CD1c-positive myeloid dendritic cell (primary cell): ENCODE measurements around the gene NUP133.
"Not testable (repeated sequence)": the region's sequence is repeated elsewhere in the genome, so short reads cannot be mapped to it uniquely, and the experiment has no call there.

Experiments
- DNase-seq: peaks from one replicate; pipeline ENCODE4 v3.0.0-alpha.2; 2016; ENCODE audit errors: extremely low spot score

Gene NUP133

GRCh38 chr1:229420224-229420623 is 87.9 kb downstream of the NUP133 start:
- no peak for DNase-seq

GRCh38 chr1:229418586-229418985 is 89.6 kb downstream of the NUP133 start:
- DNase-seq, result not testable (repeated sequence)

- not testable (repeated sequence) for DNase-seq
Observed at GRCh38 chr1:229412810-229413209, 95.3 kb downstream of the NUP133 start.

GRCh38 chr1:229412056-229412455 is 96.1 kb downstream of the NUP133 start:
- no peak for DNase-seq

GRCh38 chr1:229411434-229412055 is 96.6 kb downstream of the NUP133 start:
- DNase-seq, result no peak

GRCh38 chr1:229410692-229411433 is 97.3 kb downstream of the NUP133 start:
- peak; percentile 41 for DNase-seq

- DNase-seq, result peak; percentile 26
Observed at GRCh38 chr1:229410370-229410691, 97.8 kb downstream of the NUP133 start.

GRCh38 chr1:229409616-229410369 is 98.3 kb downstream of the NUP133 start:
- DNase-seq, result no peak

- DNase-seq, result no peak
Observed at GRCh38 chr1:229408458-229409037, 99.6 kb downstream of the NUP133 start.

GRCh38 chr1:229407206-229408026 is 100.7 kb downstream of the NUP133 start:
- DNase-seq, result no peak

- DNase-seq, result no peak
Observed at GRCh38 chr1:229406798-229407197, 101.3 kb downstream of the NUP133 start.

- DNase-seq, result no peak
Observed at GRCh38 chr1:229403573-229403972, 104.6 kb downstream of the NUP133 start.

GRCh38 chr1:229402993-229403392 is 105.1 kb downstream of the NUP133 start:
- no peak for DNase-seq

GRCh38 chr1:229402329-229402728 is 105.8 kb downstream of the NUP133 start:
- DNase-seq, result not testable (repeated sequence)

- no peak for DNase-seq
Observed at GRCh38 chr1:229397762-229398161, 110.4 kb downstream of the NUP133 start.

GRCh38 chr1:229396585-229397206 is 111.4 kb downstream of the NUP133 start:
- DNase-seq, result peak; percentile 7

GRCh38 chr1:229394517-229394916 is 113.6 kb downstream of the NUP133 start:
- DNase-seq, result not testable (repeated sequence)

- no peak for DNase-seq
Observed at GRCh38 chr1:229392936-229393335, 115.2 kb downstream of the NUP133 start.
